HUDEP-2 (cell line): ENCODE data around the gene FBXO45.
"Not testable (repeated sequence)": the region's sequence is repeated elsewhere in the genome, so short reads cannot be mapped to it uniquely, and the experiment has no call there.

Experiments
- DNase-seq, 76 experiments: peaks; one replicate each; lab custom pipeline; 2025; ENCODE audit not compliant: unreplicated experiment in 76 of 76; lab: John Stamatoyannopoulos, UW

The FBXO45 gene

GRCh38 chr3:196568246-196569002 is at the start of gene FBXO45, which contains the start of gene WDR53:
FBXO45 (plus strand) TSS chr3:196568660; CDS start chr3:196568985, 325 bp downstream.
WDR53 (minus strand) TSS chr3:196568554; CDS start chr3:196561475, 7,079 bp downstream.
- DNase-seq: peak in 75 of 76 experiments; percentile 11 to 95 (median 87)

GRCh38 chr3:196518966-196519717 is 49.3 kb upstream of the FBXO45 start:
- peak in 72 of 76 experiments; percentile 14 to 86 (median 68) for DNase-seq

- DNase-seq: no peak
Observed at GRCh38 chr3:196519718-196520082, 48.8 kb upstream of the FBXO45 start.

- DNase-seq: peak in 6 of 76 experiments; percentile 14 to 38 (median 24)
Observed at GRCh38 chr3:196521291-196521690, 47.2 kb upstream of the FBXO45 start.

- DNase-seq: no peak
Observed at GRCh38 chr3:196523841-196524240, 44.6 kb upstream of the FBXO45 start.

GRCh38 chr3:196524527-196524926 is 43.9 kb upstream of the FBXO45 start:
- peak in 19 of 76 experiments; percentile 4 to 45 (median 22) for DNase-seq

- DNase-seq: no peak
Observed at GRCh38 chr3:196525141-196525540, 43.3 kb upstream of the FBXO45 start.

- DNase-seq: peak in 68 of 76 experiments; percentile 8 to 86 (median 70)
Observed at GRCh38 chr3:196528639-196529233, 39.7 kb upstream of the FBXO45 start.

- no peak for DNase-seq
Observed at GRCh38 chr3:196531418-196531817, 37.0 kb upstream of the FBXO45 start.

GRCh38 chr3:196533260-196533681 is 35.2 kb upstream of the FBXO45 start:
- no peak for DNase-seq

GRCh38 chr3:196537319-196537984 is 31.0 kb upstream of the FBXO45 start:
- peak in 22 of 76 experiments; percentile 3 to 46 (median 20) for DNase-seq

- DNase-seq: no peak
Observed at GRCh38 chr3:196541684-196542445, 26.6 kb upstream of the FBXO45 start.

GRCh38 chr3:196544491-196544992 is 23.9 kb upstream of the FBXO45 start:
- no peak for DNase-seq

- DNase-seq: no peak
Observed at GRCh38 chr3:196546537-196546936, 21.9 kb upstream of the FBXO45 start.

- DNase-seq: no peak
Observed at GRCh38 chr3:196547067-196547466, 21.4 kb upstream of the FBXO45 start.

- DNase-seq: not testable (repeated sequence)
Observed at GRCh38 chr3:196549312-196549711, 19.1 kb upstream of the FBXO45 start.

- DNase-seq: not testable (repeated sequence)
Observed at GRCh38 chr3:196550172-196550571, 18.3 kb upstream of the FBXO45 start.

- no peak for DNase-seq
Observed at GRCh38 chr3:196552253-196552652, 16.2 kb upstream of the FBXO45 start.

GRCh38 chr3:196553551-196553950 is 14.9 kb upstream of the FBXO45 start:
- no peak for DNase-seq

GRCh38 chr3:196554205-196554604 is 14.3 kb upstream of the FBXO45 start:
- DNase-seq: no peak
